Neural cell (in vitro differentiated cells): ENCODE measurements around the gene GPR146. TPM values are rescaled to one million over a fixed set of nuclear protein-coding genes. Genes with fewer than 3 reads are reported as not detected.

Experiments
- H2AFZ ChIP-seq: fragments of 200-600, 300-800 bp; sonication (generic), shearing (Covaris generic); 2 replicates; pipeline ENCODE4 v1.6.0; 2014; ENCODE audit warnings: low read depth, mild to moderate bottlenecking, antibody characterized with exemption, low read length, moderate library complexity
- H3F3A ChIP-seq: fragments of 200-600 bp; shearing (Covaris generic); 2 replicates; pipeline ENCODE4 v1.6.1; 2016; ENCODE audit warnings: mild to moderate bottlenecking, moderate library complexity, mixed read lengths, antibody characterized with exemption, low read length; ENCODE audit not compliant: insufficient read depth, poor library complexity, severe bottlenecking
- H3K27ac ChIP-seq: fragments of 200-600, 300-800 bp; sonication (generic), shearing (Covaris generic); 2 replicates; pipeline ENCODE4 v1.5.1; 2014; ENCODE audit warnings: mild to moderate bottlenecking, low read length, moderate library complexity
- H3K27me3 ChIP-seq: fragments of 300-800, 200-600 bp; sonication (generic), shearing (Covaris generic); 2 replicates; pipeline ENCODE4 v1.6.0; 2014; ENCODE audit warnings: mild to moderate bottlenecking, low read depth, low read length, moderate library complexity; ENCODE audit not compliant: insufficient read depth
- H3K36me3 ChIP-seq: fragments of 300-800, 200-600 bp; sonication (generic), shearing (Covaris generic); 2 replicates; pipeline ENCODE4 v1.5.1; 2014; ENCODE audit warnings: mild to moderate bottlenecking, antibody characterized with exemption, low read length, moderate library complexity; ENCODE audit not compliant: insufficient read depth
- H3K4me2 ChIP-seq: fragments of 300-800, 200-600 bp; sonication (generic), shearing (Covaris generic); 2 replicates; pipeline ENCODE4 v1.6.0; 2014; ENCODE audit warnings: mild to moderate bottlenecking, low read length
- H3K4me3 ChIP-seq: fragments of 300-800, 200-600 bp; sonication (generic), shearing (Covaris generic); 2 replicates; pipeline ENCODE4 v1.5.1; 2014; ENCODE audit warnings: mild to moderate bottlenecking, low read length, moderate library complexity
- H3K79me2 ChIP-seq: fragments of 200-600 bp; shearing (Covaris generic); replicated peaks from 2 replicates; pipeline ENCODE4 v1.6.0; 2014; ENCODE audit warnings: mild to moderate bottlenecking, low read length, moderate library complexity; ENCODE audit not compliant: insufficient read depth
- H3K9ac ChIP-seq: fragments of 300-800, 200-600 bp; sonication (generic), shearing (Covaris generic); 2 replicates; pipeline ENCODE4 v1.6.1; 2016; ENCODE audit warnings: mild to moderate bottlenecking, low read length, mixed read lengths
- H3K9me2 ChIP-seq: fragments of 200-600 bp; shearing (Covaris generic); 2 replicates; pipeline ENCODE4 v1.6.1; 2016; ENCODE audit warnings: mild to moderate bottlenecking, low read length, mixed read lengths; ENCODE audit not compliant: insufficient read depth
- H3K9me3 ChIP-seq: fragments of 200-600, 300-800 bp; sonication (generic), shearing (Covaris generic); 2 replicates; pipeline ENCODE4 v1.6.1; 2016; ENCODE audit warnings: mild to moderate bottlenecking, mixed run types, low read length, moderate library complexity, mixed read lengths
- H4K20me1 ChIP-seq: fragments of 200-600 bp; shearing (Covaris generic); 2 replicates; pipeline ENCODE4 v1.6.1; 2016; ENCODE audit warnings: mild to moderate bottlenecking, mixed run types; ENCODE audit not compliant: insufficient read depth
- EP300 ChIP-seq: fragments of 450-650 bp; conservative IDR thresholded peaks from 2 replicates; pipeline ENCODE4 v1.6.1; 2014; ENCODE audit warnings: antibody characterized with exemption, mild to moderate bottlenecking, moderate library complexity; ENCODE audit not compliant: poor library complexity, severe bottlenecking
- EZH2 ChIP-seq: fragments of 200-600, 300-800 bp; shearing (Covaris generic), sonication (generic); IDR thresholded peaks from 2 replicates; pipeline ENCODE4 v1.6.1; 2014; ENCODE audit warnings: antibody characterized with exemption, low read length, borderline replicate concordance, mild to moderate bottlenecking; ENCODE audit not compliant: insufficient read depth, poor library complexity, severe bottlenecking
- MXI1 ChIP-seq: fragments of 450-650 bp; conservative IDR thresholded peaks from 2 replicates; pipeline ENCODE4 v1.6.1; 2014; ENCODE audit warnings: antibody characterized with exemption, mild to moderate bottlenecking; ENCODE audit not compliant: poor library complexity, severe bottlenecking
- POLR2AphosphoS5 ChIP-seq: IDR thresholded peaks from 2 replicates; pipeline ENCODE4 v1.6.1; 2012
- RAD21 ChIP-seq: fragments of 450-650 bp; conservative IDR thresholded peaks from 2 replicates; pipeline ENCODE4 v1.6.1; 2014; ENCODE audit warnings: antibody characterized with exemption, mild to moderate bottlenecking, moderate library complexity
- REST ChIP-seq: IDR thresholded peaks from 2 replicates; pipeline ENCODE4 v1.6.1; 2012; ENCODE audit warnings: borderline replicate concordance
- SMC3 ChIP-seq: fragments of 450-650 bp; conservative IDR thresholded peaks from 2 replicates; pipeline ENCODE4 v1.6.1; 2014; ENCODE audit warnings: antibody characterized with exemption, mild to moderate bottlenecking, moderate library complexity; ENCODE audit not compliant: poor library complexity
- TAF1 ChIP-seq: IDR thresholded peaks from 2 replicates; pipeline ENCODE4 v1.6.1; 2012; ENCODE audit warnings: low read depth
- polyA plus RNA-seq: library from polyadenylated mRNA; depleted of rRNA; stranded (reverse); fragments of >200 nt; gene quantifications from 2 replicates; pipeline ENCODE4 v1.2.3, GENCODE V29; 2014
- TF ChIP-seq, protein P1 (sequence below): fragments of 450-650 bp; IDR thresholded peaks from 2 replicates; pipeline ENCODE4 v1.5.1; 2014; ENCODE audit warnings: antibody characterized with exemption, mild to moderate bottlenecking, moderate library complexity; ENCODE audit not compliant: poor library complexity, severe bottlenecking

Gene GPR146
- polyA plus RNA-seq, 1 donor from 2014 or later = not detected

DNA sequence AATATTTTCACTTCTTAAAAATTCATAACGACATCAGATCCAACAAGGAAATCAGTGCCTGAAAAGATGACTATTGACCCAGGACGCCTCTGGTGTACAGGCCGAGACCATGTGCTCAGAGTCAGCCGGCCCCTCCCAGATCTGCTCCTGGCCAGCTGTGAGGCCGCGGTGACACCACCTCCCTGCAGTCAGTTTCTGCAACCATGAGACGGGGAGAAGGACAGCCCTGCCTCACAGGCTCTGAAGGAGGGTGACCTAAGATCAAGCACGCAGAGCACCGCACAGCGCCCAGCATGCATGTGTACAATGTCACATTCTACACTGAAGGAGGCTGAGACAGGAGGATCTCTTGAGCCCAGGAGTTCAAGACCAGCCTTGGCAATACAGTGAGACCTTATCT lies 40.9 kb downstream of the GPR146 start:
- Histone ChIP-seq H3K4me2 (no peak overlapping the region), H3K27ac (no peak overlapping the region)
- TF ChIP-seq, protein P1, sequence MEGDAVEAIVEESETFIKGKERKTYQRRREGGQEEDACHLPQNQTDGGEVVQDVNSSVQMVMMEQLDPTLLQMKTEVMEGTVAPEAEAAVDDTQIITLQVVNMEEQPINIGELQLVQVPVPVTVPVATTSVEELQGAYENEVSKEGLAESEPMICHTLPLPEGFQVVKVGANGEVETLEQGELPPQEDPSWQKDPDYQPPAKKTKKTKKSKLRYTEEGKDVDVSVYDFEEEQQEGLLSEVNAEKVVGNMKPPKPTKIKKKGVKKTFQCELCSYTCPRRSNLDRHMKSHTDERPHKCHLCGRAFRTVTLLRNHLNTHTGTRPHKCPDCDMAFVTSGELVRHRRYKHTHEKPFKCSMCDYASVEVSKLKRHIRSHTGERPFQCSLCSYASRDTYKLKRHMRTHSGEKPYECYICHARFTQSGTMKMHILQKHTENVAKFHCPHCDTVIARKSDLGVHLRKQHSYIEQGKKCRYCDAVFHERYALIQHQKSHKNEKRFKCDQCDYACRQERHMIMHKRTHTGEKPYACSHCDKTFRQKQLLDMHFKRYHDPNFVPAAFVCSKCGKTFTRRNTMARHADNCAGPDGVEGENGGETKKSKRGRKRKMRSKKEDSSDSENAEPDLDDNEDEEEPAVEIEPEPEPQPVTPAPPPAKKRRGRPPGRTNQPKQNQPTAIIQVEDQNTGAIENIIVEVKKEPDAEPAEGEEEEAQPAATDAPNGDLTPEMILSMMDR = no peak
- TF ChIP-seq EP300 = no peak
- TF ChIP-seq TAF1 = no peak
- no peak for TF ChIP-seq SMC3
- TF ChIP-seq EZH2 = no peak
- no peak for TF ChIP-seq REST
- no peak for TF ChIP-seq MXI1
- no peak for TF ChIP-seq POLR2AphosphoS5
- TF ChIP-seq RAD21 = no peak

GRCh38 chr7:1085910-1086421 lies 41.6 kb downstream of the GPR146 start:
- Histone ChIP-seq H3K9me3 (no peaks in the 10 kb centered on the region), H3K9me2 (no peaks in the 10 kb centered on the region), H4K20me1 (no peaks in the 10 kb centered on the region), H3K27ac (no peak overlapping the region), H3K4me3 (no peak overlapping the region), H3K27me3 (no peaks in the 10 kb centered on the region), H3K79me2 (no peaks in the 10 kb centered on the region), H3K36me3 (no peaks in the 10 kb centered on the region), H3K9ac (no peak overlapping the region), H3K4me2 (no peak overlapping the region), H3F3A (no peaks in the 10 kb centered on the region), H2AFZ (no peak overlapping the region)
- TF ChIP-seq RAD21 (no peak), MXI1 (no peak), REST (no peak), EZH2 (no peak)

More for the DNA sequence above, 40.9 kb downstream of the GPR146 start:
- H3K27me3 ChIP-seq = no peaks in the 10 kb centered on the region
- H2AFZ ChIP-seq = no peak overlapping the region
- H3F3A ChIP-seq = no peaks in the 10 kb centered on the region
- H3K9me2 ChIP-seq = no peaks in the 10 kb centered on the region
- no peaks in the 10 kb centered on the region for H3K9me3 ChIP-seq
- H3K79me2 ChIP-seq = no peaks in the 10 kb centered on the region
- H3K9ac ChIP-seq = no peak overlapping the region
- H3K36me3 ChIP-seq = no peaks in the 10 kb centered on the region
- H4K20me1 ChIP-seq = no peaks in the 10 kb centered on the region
- no peak overlapping the region for H3K4me3 ChIP-seq
